Activated CD4-positive, alpha-beta memory T cell treated with anti-CD3 and anti-CD28 coated beads for 36 hours (primary cell): ENCODE measurements around the gene IKBKE. TPM values are rescaled to one million over a fixed set of nuclear protein-coding genes. Genes with fewer than 3 reads are reported as not detected.

Experiments
- CTCF ChIA-PET: fragments of 350-600 bp; sonication (Branson Sonifier 250); formaldehyde crosslinking; loops from one replicate; lab custom pipeline; 2021; ENCODE audit warnings: antibody characterized with exemption, inconsistent platforms; lab: Charles Lee
- POLR2A ChIA-PET: fragments of 350-600 bp; sonication (Branson Sonifier 250); formaldehyde crosslinking; loops from one replicate; lab custom pipeline; 2021; ENCODE audit warnings: antibody characterized with exemption; lab: Charles Lee
- DNase-seq: peaks from one replicate; pipeline ENCODE4 v3.0.0-alpha.2; 2020
- H3K27ac Mint-ChIP-seq: one replicate; pipeline ENCODE4 v1.8.0; 2021; ENCODE audit warnings: mixed read lengths
- H3K27me3 Mint-ChIP-seq: one replicate; pipeline ENCODE4 v1.8.0; 2021; ENCODE audit warnings: mixed read lengths
- H3K36me3 Mint-ChIP-seq: one replicate; pipeline ENCODE4 v1.8.0; 2021; ENCODE audit warnings: mixed read lengths
- H3K4me1 Mint-ChIP-seq: one replicate; pipeline ENCODE4 v1.8.0; 2021; ENCODE audit warnings: low read depth, mixed read lengths
- H3K4me3 Mint-ChIP-seq: one replicate; pipeline ENCODE4 v1.8.0; 2021; ENCODE audit warnings: mild to moderate bottlenecking, mixed read lengths
- H3K9me3 Mint-ChIP-seq: one replicate; pipeline ENCODE4 v1.8.0; 2021; ENCODE audit warnings: mixed read lengths
- intact Hi-C: fragments of 100-400 bp; cut with micrococcal nuclease; formaldehyde crosslinking; loops from one replicate; pipeline ENCODE4 v1.15.1; 2023
- total RNA-seq, 2 experiments: library from RNA; stranded (reverse); gene quantifications; one replicate each; pipeline ENCODE4 v1.2.3, GENCODE V29; 2021

IKBKE gene
- total RNA-seq, 2 experiments from 2014 or later = 18.4 to 19.4 TPM

GRCh38 chr1:206445116-206445515 is 25.2 kb upstream of the IKBKE start:
- ChIA-PET CTCF (interaction anchor here (2.1 kb wide), 1 partner anchor 16 kb away, joined by 10 read pairs; no protein-coding TSS in a partner anchor), POLR2A (interaction anchor here (0.7 kb wide), 1 partner anchor 9 kb away, joined by 3 read pairs; no protein-coding TSS in a partner anchor)
- Mint-ChIP-seq H3K9me3 (no peaks in the 10 kb centered on the region), H3K36me3 (peaks cover 6% of the 10 kb centered on the region), H3K27me3 (no peaks in the 10 kb centered on the region), H3K4me1 (peaks cover 5% of the 10 kb centered on the region), H3K27ac (no peak overlapping the region), H3K4me3 (no peak overlapping the region)
- no peak for DNase-seq
- intact Hi-C loops = no loop called here

GRCh38 chr1:206445911-206446356 is 24.3 kb upstream of the IKBKE start:
- Mint-ChIP-seq H3K9me3 (no peaks in the 10 kb centered on the region), H3K4me1 (peaks cover 5% of the 10 kb centered on the region), H3K4me3 (no peak overlapping the region), H3K36me3 (peaks cover 6% of the 10 kb centered on the region), H3K27ac (no peak overlapping the region), H3K27me3 (no peaks in the 10 kb centered on the region)
- no peak for DNase-seq
- ChIA-PET CTCF (interaction anchor here (2.1 kb wide), 1 partner anchor 15 kb away, joined by 10 read pairs; no protein-coding TSS in a partner anchor), POLR2A (no interaction called here)
- intact Hi-C loops = no loop called here

GRCh38 chr1:206446688-206447421 is 23.4 kb upstream of the IKBKE start:
- POLR2A ChIA-PET = no interaction called here
- CTCF ChIA-PET = interaction anchor here (2.1 kb wide), 1 partner anchor 14 kb away, joined by 10 read pairs; no protein-coding TSS in a partner anchor
- Mint-ChIP-seq H3K4me1 (peaks cover 5% of the 10 kb centered on the region), H3K27ac (no peak overlapping the region), H3K9me3 (no peaks in the 10 kb centered on the region), H3K27me3 (no peaks in the 10 kb centered on the region), H3K36me3 (peaks cover 6% of the 10 kb centered on the region), H3K4me3 (no peak overlapping the region)
- intact Hi-C loops = no loop called here
- no peak for DNase-seq

DNA sequence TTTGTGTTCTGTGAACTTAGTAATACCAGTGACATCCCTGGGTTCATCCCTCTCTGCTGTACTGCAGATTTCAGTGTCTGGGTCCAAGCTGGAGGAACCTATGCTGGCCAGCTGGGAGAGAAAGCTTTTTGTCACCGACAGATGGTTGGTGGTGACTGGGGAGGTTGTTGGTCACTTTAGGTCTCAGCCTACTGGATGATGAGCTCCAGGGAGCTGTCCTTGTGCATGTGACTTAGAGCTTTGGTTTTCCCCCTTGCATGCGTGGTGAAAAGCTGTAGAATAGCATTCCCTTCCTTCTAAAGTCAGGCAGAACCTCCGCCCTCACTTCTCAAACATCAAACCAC is 22.9 kb upstream of the IKBKE start:
- no peaks in the 10 kb centered on the region for H3K9me3 Mint-ChIP-seq
- no peaks in the 10 kb centered on the region for H3K27me3 Mint-ChIP-seq
- POLR2A ChIA-PET = no interaction called here
- peaks cover 5% of the 10 kb centered on the region for H3K4me1 Mint-ChIP-seq
- peaks cover 6% of the 10 kb centered on the region for H3K36me3 Mint-ChIP-seq
- intact Hi-C loops = no loop called here
- no peak overlapping the region for H3K27ac Mint-ChIP-seq
- no peak for DNase-seq
- CTCF ChIA-PET = interaction anchor here (2.1 kb wide), 1 partner anchor 14 kb away, joined by 10 read pairs; no protein-coding TSS in a partner anchor
- no peak overlapping the region for H3K4me3 Mint-ChIP-seq

- no peaks in the 10 kb centered on the region for H3K27me3 Mint-ChIP-seq
- H3K27ac Mint-ChIP-seq = no peak overlapping the region
- H3K36me3 Mint-ChIP-seq = peaks cover 6% of the 10 kb centered on the region
- intact Hi-C loops = no loop called here
- ChIA-PET POLR2A (no interaction called here), CTCF (no interaction called here)
- H3K4me1 Mint-ChIP-seq = peaks cover 5% of the 10 kb centered on the region
- DNase-seq = no peak
- no peaks in the 10 kb centered on the region for H3K9me3 Mint-ChIP-seq
- no peak overlapping the region for H3K4me3 Mint-ChIP-seq
Observed at GRCh38 chr1:206447792-206448191, 22.5 kb upstream of the IKBKE start.

DNA sequence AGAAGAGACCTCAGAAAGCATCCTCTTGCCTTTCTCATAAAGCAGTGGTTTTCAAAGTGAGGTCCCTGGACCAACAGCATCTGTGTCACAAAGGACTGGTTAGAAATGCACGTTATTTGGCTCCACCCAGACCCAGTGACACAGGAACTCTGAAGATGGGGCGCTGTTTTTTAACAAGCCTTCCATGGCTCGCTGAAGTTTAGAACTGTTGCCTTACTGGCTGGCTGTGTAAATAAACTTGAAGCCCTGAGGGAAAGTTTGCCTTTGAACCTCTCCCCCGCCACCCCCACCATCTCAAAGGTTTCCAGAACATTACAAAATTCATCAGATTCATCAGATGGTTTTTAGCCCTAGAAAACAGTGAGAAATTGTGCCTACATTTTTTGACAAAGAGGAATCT is 21.8 kb upstream of the IKBKE start:
- peaks cover 5% of the 10 kb centered on the region for H3K4me1 Mint-ChIP-seq
- CTCF ChIA-PET = no interaction called here
- H3K27me3 Mint-ChIP-seq = no peaks in the 10 kb centered on the region
- no peak for DNase-seq
- intact Hi-C loops = no loop called here
- no peaks in the 10 kb centered on the region for H3K9me3 Mint-ChIP-seq
- H3K36me3 Mint-ChIP-seq = peaks cover 6% of the 10 kb centered on the region
- H3K27ac Mint-ChIP-seq = no peak overlapping the region
- no peak overlapping the region for H3K4me3 Mint-ChIP-seq
- POLR2A ChIA-PET = no interaction called here

DNA sequence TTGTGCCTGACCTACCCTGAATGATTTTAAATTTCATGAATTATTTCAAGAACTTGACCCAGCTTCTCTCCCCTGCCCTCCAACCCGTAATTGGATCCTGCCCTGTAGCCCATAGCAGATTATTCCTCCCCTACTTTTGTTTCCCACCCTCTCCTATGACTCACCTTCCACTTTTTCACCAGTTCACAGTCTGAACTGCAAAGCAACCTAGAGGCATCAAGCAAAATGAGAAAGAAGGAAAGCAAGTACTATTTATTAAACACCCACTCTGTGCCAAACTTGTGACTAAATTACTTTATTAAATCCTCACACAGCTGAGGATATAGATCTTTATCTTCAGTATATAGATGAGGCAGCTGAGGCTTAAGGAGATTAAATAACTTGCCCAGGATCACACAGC is 20.7 kb upstream of the IKBKE start:
- Mint-ChIP-seq H3K36me3 (peaks cover 6% of the 10 kb centered on the region), H3K27ac (no peak overlapping the region), H3K27me3 (no peaks in the 10 kb centered on the region), H3K4me1 (peaks cover 5% of the 10 kb centered on the region), H3K9me3 (no peaks in the 10 kb centered on the region), H3K4me3 (no peak overlapping the region)
- CTCF ChIA-PET = interaction anchor here (0.9 kb wide), 1 partner anchor 343 kb away, joined by 3 read pairs; no protein-coding TSS in a partner anchor
- no peak for DNase-seq
- intact Hi-C loops = no loop called here
- POLR2A ChIA-PET = no interaction called here

DNA sequence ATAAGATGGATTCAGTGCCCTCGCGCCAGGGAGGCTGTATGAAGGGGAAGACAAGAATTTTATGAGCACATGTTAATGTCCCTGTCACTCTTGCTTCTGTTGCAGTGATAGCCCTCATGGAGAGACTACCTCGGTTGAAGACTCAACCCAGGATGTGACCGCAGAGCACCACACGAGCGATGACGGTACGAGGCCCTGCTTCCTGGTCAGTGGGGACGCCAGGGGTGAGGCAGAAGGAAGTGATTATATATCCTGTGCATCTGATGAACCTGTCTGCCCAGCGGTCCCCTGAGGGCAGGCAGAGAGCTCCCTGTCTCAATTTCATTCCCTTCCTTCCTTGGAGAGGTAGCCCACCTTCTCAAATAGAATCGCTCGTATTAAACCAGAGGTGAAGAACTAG is 20.0 kb upstream of the IKBKE start:
- H3K27ac Mint-ChIP-seq = no peak overlapping the region
- ChIA-PET CTCF (interaction anchor here (0.7 to 0.9 kb wide), 2 partner anchors 308 to 344 kb away, joined by 3 to 4 read pairs; no protein-coding TSS in a partner anchor), POLR2A (no interaction called here)
- H3K27me3 Mint-ChIP-seq = no peaks in the 10 kb centered on the region
- H3K9me3 Mint-ChIP-seq = no peaks in the 10 kb centered on the region
- no peak for DNase-seq
- peaks cover 5% of the 10 kb centered on the region for H3K4me1 Mint-ChIP-seq
- intact Hi-C loops = no loop called here
- peaks cover 7% of the 10 kb centered on the region for H3K36me3 Mint-ChIP-seq
- no peak overlapping the region for H3K4me3 Mint-ChIP-seq

GRCh38 chr1:206451134-206451686 is 19.1 kb upstream of the IKBKE start:
- H3K4me3 Mint-ChIP-seq = no peak overlapping the region
- no peaks in the 10 kb centered on the region for H3K9me3 Mint-ChIP-seq
- H3K27me3 Mint-ChIP-seq = no peaks in the 10 kb centered on the region
- peaks cover 5% of the 10 kb centered on the region for H3K36me3 Mint-ChIP-seq
- peaks cover 5% of the 10 kb centered on the region for H3K4me1 Mint-ChIP-seq
- DNase-seq = no peak
- CTCF ChIA-PET = interaction anchor here (0.7 kb wide), 1 partner anchor 308 kb away, joined by 4 read pairs; no protein-coding TSS in a partner anchor
- POLR2A ChIA-PET = interaction anchor here (0.6 kb wide), 2 partner anchors 23 to 432 kb away, joined by 3 read pairs; no protein-coding TSS in a partner anchor
- intact Hi-C loops = no loop called here
- H3K27ac Mint-ChIP-seq = no peak overlapping the region

DNA sequence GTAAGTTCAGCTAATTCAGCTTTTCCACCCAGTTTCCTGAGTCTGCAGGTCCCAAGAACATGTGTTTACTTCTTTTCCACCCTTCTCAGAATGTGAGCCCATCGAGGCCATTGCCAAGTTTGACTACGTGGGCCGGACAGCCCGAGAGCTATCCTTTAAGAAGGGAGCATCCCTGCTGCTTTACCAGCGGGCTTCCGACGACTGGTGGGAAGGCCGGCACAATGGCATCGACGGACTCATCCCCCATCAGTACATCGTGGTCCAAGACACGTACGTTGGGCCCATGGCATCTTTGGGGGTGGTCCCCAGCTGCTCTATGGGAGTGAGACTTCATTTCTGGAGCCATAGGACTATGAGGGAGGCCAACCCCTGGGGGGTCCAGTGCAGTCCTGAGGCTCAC is 17.2 kb upstream of the IKBKE start:
- no peaks in the 10 kb centered on the region for H3K27me3 Mint-ChIP-seq
- peaks cover 15% of the 10 kb centered on the region for H3K4me1 Mint-ChIP-seq
- no peak overlapping the region for H3K4me3 Mint-ChIP-seq
- ChIA-PET CTCF (no interaction called here), POLR2A (no interaction called here)
- no peaks in the 10 kb centered on the region for H3K9me3 Mint-ChIP-seq
- H3K27ac Mint-ChIP-seq = no peak overlapping the region
- DNase-seq = no peak
- intact Hi-C loops = no loop called here
- peaks cover 2% of the 10 kb centered on the region for H3K36me3 Mint-ChIP-seq

- DNase-seq = no peak
- peaks cover 2% of the 10 kb centered on the region for H3K36me3 Mint-ChIP-seq
- H3K9me3 Mint-ChIP-seq = no peaks in the 10 kb centered on the region
- intact Hi-C loops = no loop called here
- H3K27ac Mint-ChIP-seq = no peak overlapping the region
- H3K27me3 Mint-ChIP-seq = no peaks in the 10 kb centered on the region
- peaks cover 10% of the 10 kb centered on the region for H3K4me1 Mint-ChIP-seq
- ChIA-PET CTCF (no interaction called here), POLR2A (no interaction called here)
- H3K4me3 Mint-ChIP-seq = no peak overlapping the region
Observed at GRCh38 chr1:206455289-206455665, 15.0 kb upstream of the IKBKE start.

GRCh38 chr1:206455666-206456344 is 14.5 kb upstream of the IKBKE start:
- POLR2A ChIA-PET = no interaction called here
- H3K27ac Mint-ChIP-seq = no peak overlapping the region
- H3K36me3 Mint-ChIP-seq = peaks cover 2% of the 10 kb centered on the region

More at GRCh38 chr1:206455666-206456344, 14.5 kb upstream of the IKBKE start:
- no peaks in the 10 kb centered on the region for H3K27me3 Mint-ChIP-seq
- H3K4me1 Mint-ChIP-seq = peaks cover 10% of the 10 kb centered on the region
- intact Hi-C loops = no loop called here
- CTCF ChIA-PET = no interaction called here
- H3K9me3 Mint-ChIP-seq = no peaks in the 10 kb centered on the region
- no peak overlapping the region for H3K4me3 Mint-ChIP-seq
- no peak for DNase-seq
